HEK293 (cell line): ENCODE results near the gene LYSMD3.

ENCODE experiments used
- ATF2 ChIP-seq: fragments of 450-650 bp; formaldehyde crosslinking; IDR thresholded peaks from 2 replicates; pipeline ENCODE4 v1.5.1; 2016; ENCODE audit warnings: missing biosample characterization, missing genetic modification characterization, low read depth
- FEZF1 ChIP-seq: fragments of 450-650 bp; formaldehyde crosslinking; IDR thresholded peaks from 2 replicates; pipeline ENCODE4 v1.5.1; 2016; ENCODE audit warnings: missing biosample characterization, missing genetic modification characterization
- GFI1B ChIP-seq: fragments of 450-650 bp; formaldehyde crosslinking; IDR thresholded peaks from 2 replicates; pipeline ENCODE4 v1.5.1; 2016; ENCODE audit warnings: missing biosample characterization, missing genetic modification characterization
- KLF7 ChIP-seq: fragments of 450-650 bp; formaldehyde crosslinking; IDR thresholded peaks from 2 replicates; pipeline ENCODE4 v1.5.1; 2016; ENCODE audit warnings: missing biosample characterization, missing genetic modification characterization, borderline replicate concordance
- OSR2 ChIP-seq: fragments of 450-650 bp; formaldehyde crosslinking; IDR thresholded peaks from 2 replicates; pipeline ENCODE4 v1.5.1; 2016; ENCODE audit warnings: missing biosample characterization, missing genetic modification characterization
- OVOL3 ChIP-seq: fragments of 450-650 bp; formaldehyde crosslinking; IDR thresholded peaks from 2 replicates; pipeline ENCODE4 v1.5.1; 2016; ENCODE audit warnings: missing biosample characterization, missing genetic modification characterization
- PRDM10 ChIP-seq: fragments of 450-650 bp; formaldehyde crosslinking; IDR thresholded peaks from 2 replicates; pipeline ENCODE4 v1.5.1; 2016; ENCODE audit warnings: missing biosample characterization, missing genetic modification characterization
- ZFP37 ChIP-seq: fragments of 450-650 bp; formaldehyde crosslinking; IDR thresholded peaks from 2 replicates; pipeline ENCODE4 v1.5.1; 2016; ENCODE audit warnings: missing biosample characterization, missing genetic modification characterization
- ZNF146 ChIP-seq: fragments of 450-650 bp; formaldehyde crosslinking; IDR thresholded peaks from 2 replicates; pipeline ENCODE4 v1.5.1; 2016; ENCODE audit warnings: missing biosample characterization, missing genetic modification characterization
- ZNF157 ChIP-seq: fragments of 450-650 bp; formaldehyde crosslinking; IDR thresholded peaks from 2 replicates; pipeline ENCODE4 v1.5.1; 2016; ENCODE audit warnings: missing biosample characterization, missing genetic modification characterization
- ZNF16 ChIP-seq: fragments of 450-650 bp; formaldehyde crosslinking; IDR thresholded peaks from 2 replicates; pipeline ENCODE4 v1.5.1; 2016; ENCODE audit warnings: low read depth, missing biosample characterization, missing genetic modification characterization
- ZNF18 ChIP-seq: fragments of 450-650 bp; formaldehyde crosslinking; IDR thresholded peaks from 2 replicates; pipeline ENCODE4 v1.5.1; 2016; ENCODE audit warnings: missing biosample characterization, missing genetic modification characterization
- ZNF26 ChIP-seq: fragments of 450-650 bp; formaldehyde crosslinking; IDR thresholded peaks from 2 replicates; pipeline ENCODE4 v1.5.1; 2016; ENCODE audit warnings: missing biosample characterization, missing genetic modification characterization
- ZNF335 ChIP-seq: fragments of 450-650 bp; formaldehyde crosslinking; conservative IDR thresholded peaks from 2 replicates; pipeline ENCODE4 v1.5.1; 2016; ENCODE audit warnings: missing biosample characterization, missing genetic modification characterization
- ZNF37A ChIP-seq: fragments of 450-650 bp; IDR thresholded peaks from 2 replicates; pipeline ENCODE4 v1.5.1; 2018; ENCODE audit warnings: missing biosample characterization, missing genetic modification characterization
- ZNF398 ChIP-seq: fragments of 450-650 bp; formaldehyde crosslinking; IDR thresholded peaks from 2 replicates; pipeline ENCODE4 v1.5.1; 2017; ENCODE audit warnings: missing biosample characterization, missing genetic modification characterization
- ZNF433 ChIP-seq: fragments of 450-650 bp; formaldehyde crosslinking; IDR thresholded peaks from 2 replicates; pipeline ENCODE4 v1.5.1; 2016; ENCODE audit warnings: missing biosample characterization, missing genetic modification characterization, low read depth
- ZNF654 ChIP-seq: fragments of 450-650 bp; formaldehyde crosslinking; IDR thresholded peaks from 2 replicates; pipeline ENCODE4 v1.5.1; 2016; ENCODE audit warnings: low read depth, missing biosample characterization, missing genetic modification characterization
- ZNF704 ChIP-seq: fragments of 450-650 bp; formaldehyde crosslinking; IDR thresholded peaks from 2 replicates; pipeline ENCODE4 v1.5.1; 2016; ENCODE audit warnings: missing biosample characterization, missing genetic modification characterization
- ZNF792 ChIP-seq: fragments of 450-650 bp; formaldehyde crosslinking; IDR thresholded peaks from 2 replicates; pipeline ENCODE4 v1.5.1; 2016; ENCODE audit warnings: missing biosample characterization, missing genetic modification characterization
- ZSCAN18 ChIP-seq: fragments of 450-650 bp; formaldehyde crosslinking; IDR thresholded peaks from 2 replicates; pipeline ENCODE4 v1.5.1; 2016; ENCODE audit warnings: missing biosample characterization, missing genetic modification characterization
- ZSCAN30 ChIP-seq: fragments of 450-650 bp; IDR thresholded peaks from 2 replicates; pipeline ENCODE4 v1.5.1; 2018; ENCODE audit warnings: missing biosample characterization, mild to moderate bottlenecking, missing genetic modification characterization, moderate library complexity

LYSMD3 gene

GRCh38 chr5:90547072-90547536 is 17.7 kb upstream of the LYSMD3 start (continued):
- TF ChIP-seq ATF2 (tag by site-specific recombination) (peak; percentile 94), ZNF792 (tag by site-specific recombination) (no peak), KLF7 (tag by site-specific recombination) (peak; percentile 82; the same call in 1 of the 2 replicates), ZNF704 (tag by site-specific recombination) (no peak), ZNF398 (tag by site-specific recombination) (peak; percentile 76), ZNF37A (tag by site-specific recombination) (no peak), ZSCAN30 (tag by site-specific recombination) (peak; percentile 99), GFI1B (peak; percentile 52; the same call in 1 of the 2 replicates), FEZF1 (tag by site-specific recombination) (peak; percentile 81), ZFP37 (tag by site-specific recombination) (no peak), ZNF26 (tag by site-specific recombination) (no peak), ZNF654 (no peak), OSR2 (tag by site-specific recombination) (peak; percentile 97), ZSCAN18 (tag by site-specific recombination) (no peak), ZNF157 (no peak), OVOL3 (0 out of 2 replicates have a peak, but pooled peaks have one; percentile 37), PRDM10 (peak; percentile 85), ZNF18 (peak; percentile 79; the same call in 1 of the 2 replicates), ZNF146 (tag by site-specific recombination) (no peak), ZNF433 (tag by site-specific recombination) (no peak), ZNF335 (tag by site-specific recombination) (0 out of 2 replicates have a peak, but pooled peaks have one; percentile 53), ZNF16 (tag by site-specific recombination) (no peak)
